Upper lobe of left lung (tissue), 6 donors: ENCODE data around the gene C12orf75. TPM values are rescaled to one million over a fixed set of nuclear protein-coding genes. Genes with fewer than 3 reads are reported as not detected.
A peak's percentile ranks its signal among the peaks of the same experiment; 100 is the strongest.

Experiments used
- ATAC-seq, 2 donors: fragments of 200-7000 bp; cut with Tn5 transposase; one replicate each; pipeline ENCODE4 v1.9.1; 2022; ENCODE audit warnings: mild to moderate bottlenecking in 2 of 2, moderate library complexity in 2 of 2; ENCODE audit not compliant: low FRiP score in 2 of 2
- DNase-seq, 2 donors: peaks; one replicate each; pipeline ENCODE4 v3.0.0-alpha.2; 2019 to 2020
- H3K27ac ChIP-seq, 4 donors: fragments of 200-600 bp; sonication (generic); one replicate each; pipeline ENCODE4 v1.5.1; 2016 to 2019
- H3K27me3 ChIP-seq, 4 donors: fragments of 200-600 bp; sonication (generic); one replicate each; pipeline ENCODE4 v1.5.1; 2017 to 2019
- H3K36me3 ChIP-seq, 4 donors: fragments of 200-600 bp; sonication (generic); one replicate each; pipeline ENCODE4 v1.5.1; 2016 to 2019
- H3K4me1 ChIP-seq, 4 donors: fragments of 200-600 bp; sonication (generic); one replicate each; pipeline ENCODE4 v1.5.1; 2018 to 2019
- H3K4me3 ChIP-seq, 4 donors: fragments of 200-600 bp; sonication (generic); one replicate each; pipeline ENCODE4 v1.5.1; 2017 to 2019; ENCODE audit warnings: mild to moderate bottlenecking in 2 of 4, moderate library complexity in 1 of 4
- H3K9me3 ChIP-seq, 4 donors: fragments of 200-600 bp; sonication (generic); one replicate each; pipeline ENCODE4 v1.5.1; 2018 to 2019
- EP300 ChIP-seq, 4 donors: sonication (generic); formaldehyde crosslinking; IDR thresholded peaks; one replicate each; pipeline ENCODE4 v1.5.1; 2017; ENCODE audit warnings: antibody characterized with exemption in 4 of 4, control low read depth in 2 of 4
- POLR2A ChIP-seq, 4 donors: fragments of 450-650 bp; IDR thresholded peaks; one replicate each; pipeline ENCODE4 v1.5.1; 2016 to 2017; ENCODE audit warnings: antibody characterized with exemption in 4 of 4, mild to moderate bottlenecking in 2 of 4
- POLR2AphosphoS5 ChIP-seq, 2 donors: sonication (generic); formaldehyde crosslinking; IDR thresholded peaks; one replicate each; pipeline ENCODE4 v1.5.1; 2017; ENCODE audit warnings: antibody characterized with exemption in 2 of 2
- WGBS, 2 donors: methylation state at CpG; one replicate each; pipeline ENCODE4 v1.1.5; 2017 to 2018; 5-methylcytosine and 5-hydroxymethylcytosine counted together
- total RNA-seq, 6 donors: library from RNA; depleted of rRNA in 4 of 6; stranded (reverse); fragments of >200 nt in 4 of 6; gene quantifications; one replicate each; pipeline versions ENCODE4 v1.1.0 to v1.2.1, GENCODE V29; 2016 to 2021
- TF ChIP-seq, protein P1 (sequence below), 6 experiments: fragments of 450-650 bp in 4 of 6; fragments of 200-600 bp in 2 of 6; sonication (generic) in 2 of 6; IDR thresholded peaks; one replicate each; pipeline ENCODE4 v1.5.1; 2016 to 2019; ENCODE audit warnings: antibody characterized with exemption in 6 of 6
- donor health status: DM: no; HTN: no; CAD: no; lungs with moderate emphysema.
- donor health status: DM: no; HTN: yes; CAD: no; lungs with severe emphysema.

The C12orf75 gene
- total RNA-seq, 6 donors from 2014 or later: 1.0 to 15.0 (median 6.2) TPM

DNA sequence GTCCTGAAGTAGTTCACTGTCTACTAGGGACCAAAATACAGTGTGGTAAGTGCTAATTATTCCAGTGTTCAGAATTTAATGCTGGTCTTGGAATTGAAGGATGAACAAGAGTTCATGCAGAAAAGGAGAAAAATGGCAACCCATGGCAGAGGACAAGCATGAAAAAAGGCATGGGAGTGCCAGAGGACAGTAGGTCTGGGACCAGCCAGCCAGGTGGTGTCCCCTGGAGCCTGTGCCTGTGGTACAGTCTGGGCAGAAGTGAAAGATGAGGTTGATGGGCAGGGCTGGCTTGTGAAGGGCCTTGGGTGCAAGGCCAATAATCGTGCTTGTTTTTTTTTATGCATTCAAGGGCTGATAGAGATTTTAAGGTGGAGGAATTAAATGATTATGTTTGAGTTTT is 21.0 kb downstream of the C12orf75 start:
- TF ChIP-seq POLR2AphosphoS5 (IDR thresholded peaks at IDR 0.05) (no peak), EP300 (IDR thresholded peaks at IDR 0.05) (no peak), POLR2A (IDR thresholded peaks at IDR 0.05) (no peak)
- TF ChIP-seq, protein P1, sequence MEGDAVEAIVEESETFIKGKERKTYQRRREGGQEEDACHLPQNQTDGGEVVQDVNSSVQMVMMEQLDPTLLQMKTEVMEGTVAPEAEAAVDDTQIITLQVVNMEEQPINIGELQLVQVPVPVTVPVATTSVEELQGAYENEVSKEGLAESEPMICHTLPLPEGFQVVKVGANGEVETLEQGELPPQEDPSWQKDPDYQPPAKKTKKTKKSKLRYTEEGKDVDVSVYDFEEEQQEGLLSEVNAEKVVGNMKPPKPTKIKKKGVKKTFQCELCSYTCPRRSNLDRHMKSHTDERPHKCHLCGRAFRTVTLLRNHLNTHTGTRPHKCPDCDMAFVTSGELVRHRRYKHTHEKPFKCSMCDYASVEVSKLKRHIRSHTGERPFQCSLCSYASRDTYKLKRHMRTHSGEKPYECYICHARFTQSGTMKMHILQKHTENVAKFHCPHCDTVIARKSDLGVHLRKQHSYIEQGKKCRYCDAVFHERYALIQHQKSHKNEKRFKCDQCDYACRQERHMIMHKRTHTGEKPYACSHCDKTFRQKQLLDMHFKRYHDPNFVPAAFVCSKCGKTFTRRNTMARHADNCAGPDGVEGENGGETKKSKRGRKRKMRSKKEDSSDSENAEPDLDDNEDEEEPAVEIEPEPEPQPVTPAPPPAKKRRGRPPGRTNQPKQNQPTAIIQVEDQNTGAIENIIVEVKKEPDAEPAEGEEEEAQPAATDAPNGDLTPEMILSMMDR (IDR thresholded peaks at IDR 0.05): no peak
- DNase-seq (no peak), ATAC-seq (no peak)
- Histone ChIP-seq H3K4me3 (no peak overlapping the region), H3K36me3 (no peaks in the 10 kb centered on the region), H3K27ac (no peak overlapping the region), H3K9me3 (no peaks in the 10 kb centered on the region), H3K4me1 (no peaks in the 10 kb centered on the region), H3K27me3 (no peaks in the 10 kb centered on the region)
- 78 to 88% methylated on average over 1 of the region's 1 CpG for whole genome bisulfite sequencing, 2 donors

DNA sequence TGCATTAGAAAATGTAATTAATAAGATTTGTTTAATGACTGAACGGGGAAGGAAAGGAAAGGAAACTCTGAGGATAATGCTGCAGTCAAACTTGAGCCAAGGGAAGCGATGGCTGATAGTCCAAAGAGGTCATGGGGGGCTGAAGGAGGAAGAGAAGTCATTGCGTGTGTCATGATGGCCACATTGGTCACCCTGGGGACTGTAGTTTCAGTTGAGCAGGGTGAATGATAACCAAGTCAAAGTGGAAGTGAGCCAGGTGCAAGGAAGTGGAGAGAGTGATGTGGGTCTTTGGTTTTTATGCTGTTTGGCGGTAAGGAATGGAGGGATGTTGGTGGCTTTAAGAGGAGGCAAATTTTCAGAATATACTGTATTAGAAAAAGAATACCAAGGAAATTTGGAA is 21.6 kb downstream of the C12orf75 start:
- WGBS, 2 donors: 87 to 89% methylated on average over 4 of the region's 4 CpGs
- Histone ChIP-seq H3K4me3 (no peak overlapping the region), H3K36me3 (no peaks in the 10 kb centered on the region), H3K27me3 (no peaks in the 10 kb centered on the region), H3K9me3 (no peaks in the 10 kb centered on the region), H3K4me1 (no peaks in the 10 kb centered on the region), H3K27ac (no peak overlapping the region)
- TF ChIP-seq EP300 (IDR thresholded peaks at IDR 0.05) (no peak), POLR2A (IDR thresholded peaks at IDR 0.05) (no peak), POLR2AphosphoS5 (IDR thresholded peaks at IDR 0.05) (no peak)
- TF ChIP-seq, protein P1 (IDR thresholded peaks at IDR 0.05): no peak
- DNase-seq (no peak), ATAC-seq (no peak)

DNA sequence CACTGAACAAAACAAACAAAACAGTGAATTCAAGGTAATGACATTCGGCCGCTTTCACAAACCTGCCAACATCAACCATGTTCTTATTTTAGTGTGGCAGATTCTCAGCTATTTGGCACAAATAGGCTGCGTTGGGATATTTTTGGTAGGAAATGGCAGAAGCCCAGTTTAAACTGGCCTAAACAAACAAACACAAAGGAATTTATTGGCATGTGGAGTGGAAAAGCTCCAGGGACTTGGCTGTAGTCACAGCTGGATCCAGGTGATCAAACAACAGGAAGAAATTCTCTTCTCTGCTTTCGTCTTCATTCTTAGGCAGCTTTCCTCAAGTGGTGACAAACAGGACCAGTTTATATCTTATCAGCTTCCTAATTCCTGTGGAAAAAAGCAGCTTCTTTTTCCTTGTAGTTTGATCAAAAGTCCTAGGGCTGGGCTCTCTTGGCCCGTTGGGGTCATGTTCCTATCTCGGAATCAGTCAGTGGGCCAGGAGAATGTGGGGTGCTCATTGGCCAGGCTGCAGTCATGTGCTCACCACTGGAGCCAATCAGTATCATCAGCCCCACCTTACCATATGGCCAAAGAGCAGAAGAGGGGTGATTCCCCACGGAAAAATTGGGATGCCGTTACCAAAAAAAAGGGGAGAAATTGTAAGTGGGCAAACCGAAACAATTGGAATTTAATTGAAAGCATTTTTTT is 22.6 kb downstream of the C12orf75 start:
- no peak overlapping the region for H3K4me3 ChIP-seq
- DNase-seq: no peak
- no peaks in the 10 kb centered on the region for H3K9me3 ChIP-seq
- H3K27ac ChIP-seq: no peak overlapping the region
- no peaks in the 10 kb centered on the region for H3K4me1 ChIP-seq
- H3K36me3 ChIP-seq: no peaks in the 10 kb centered on the region
- no peak for ATAC-seq
- 72 to 76% methylated on average over 9 of the region's 9 CpGs for WGBS, 2 donors
- TF ChIP-seq, protein P1 (IDR thresholded peaks at IDR 0.05): no peak
- TF ChIP-seq POLR2AphosphoS5 (IDR thresholded peaks at IDR 0.05) (no peak), EP300 (IDR thresholded peaks at IDR 0.05) (no peak)
- H3K27me3 ChIP-seq: no peaks in the 10 kb centered on the region

DNA sequence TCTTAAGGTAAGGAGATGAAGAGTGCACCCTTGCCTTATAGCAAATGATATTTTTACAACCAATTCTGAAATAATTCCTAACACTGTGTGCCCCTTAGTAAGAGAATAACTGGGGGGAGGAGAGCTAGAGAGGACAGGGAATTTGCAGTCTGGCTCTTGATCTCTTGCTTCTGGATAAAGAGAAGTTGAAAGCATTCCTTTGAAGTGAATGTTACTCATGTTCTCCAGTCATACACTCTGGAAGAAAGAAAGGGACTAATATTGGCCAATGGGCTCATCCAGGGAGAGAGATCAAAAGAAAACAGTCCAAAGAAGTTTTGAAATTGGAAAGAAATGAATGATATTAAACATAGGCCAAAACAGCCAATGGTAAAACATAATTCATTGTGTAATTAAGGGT is 25.3 kb downstream of the C12orf75 start:
- no peak overlapping the region for H3K27ac ChIP-seq
- ATAC-seq (peak in 1 of 2 donors; percentile 83), DNase-seq (no peak)
- no peak for TF ChIP-seq POLR2AphosphoS5 (IDR thresholded peaks at IDR 0.05)
- no peak for TF ChIP-seq EP300 (IDR thresholded peaks at IDR 0.05)
- no peak for TF ChIP-seq POLR2A (IDR thresholded peaks at IDR 0.05)
- H3K27me3 ChIP-seq: no peaks in the 10 kb centered on the region
- H3K9me3 ChIP-seq: no peaks in the 10 kb centered on the region
- no peaks in the 10 kb centered on the region for H3K36me3 ChIP-seq
- H3K4me1 ChIP-seq: no peaks in the 10 kb centered on the region
- H3K4me3 ChIP-seq: no peak overlapping the region

DNA sequence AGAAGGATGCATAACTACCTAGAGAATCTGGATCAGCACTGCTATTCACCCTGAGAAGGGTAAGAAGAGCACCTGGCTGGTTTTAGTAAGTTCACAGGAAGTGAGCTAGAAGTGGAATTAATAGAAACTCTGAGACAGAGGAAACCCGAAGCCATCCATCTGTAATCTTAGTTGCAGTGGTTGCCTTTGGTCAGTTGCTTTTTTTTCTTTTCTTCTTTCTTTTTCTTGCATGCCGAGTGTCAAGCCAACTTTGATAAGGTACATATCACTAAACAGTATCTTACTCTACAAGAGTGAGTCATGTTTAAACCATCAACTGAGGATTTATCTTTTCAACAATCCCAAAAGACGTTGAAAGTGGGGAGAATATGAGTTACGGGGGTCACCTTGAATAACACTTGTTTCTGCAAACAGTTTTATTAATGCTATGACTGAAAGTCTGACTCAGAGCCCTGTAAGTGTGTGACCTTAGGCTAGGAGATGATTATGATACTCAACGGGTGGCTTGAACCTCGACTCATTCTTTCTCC is 26.7 kb downstream of the C12orf75 start:
- H3K9me3 ChIP-seq: no peaks in the 10 kb centered on the region
- no peak for DNase-seq
- H3K36me3 ChIP-seq: no peaks in the 10 kb centered on the region
- ATAC-seq: no peak
- no peaks in the 10 kb centered on the region for H3K4me1 ChIP-seq
- no peak overlapping the region for H3K4me3 ChIP-seq
- WGBS, 2 donors: 70 to 73% methylated on average over 6 of the region's 6 CpGs
- H3K27me3 ChIP-seq: no peaks in the 10 kb centered on the region
- H3K27ac ChIP-seq: no peak overlapping the region
- TF ChIP-seq POLR2A (IDR thresholded peaks at IDR 0.05) (no peak), EP300 (IDR thresholded peaks at IDR 0.05) (no peak), POLR2AphosphoS5 (IDR thresholded peaks at IDR 0.05) (no peak)
- TF ChIP-seq, protein P1 (IDR thresholded peaks at IDR 0.05): no peak
